HCT116 (cell line): ENCODE measurements around the gene PLPP2.

Experiments
- CEBPB ChIP-seq: IDR thresholded peaks from 2 replicates; pipeline ENCODE4 v1.6.1; 2012; ENCODE audit warnings: low read depth
- CTCF ChIP-seq, 3 experiments: fragments of 200-600 bp in 1 of 3; sonication (generic) in 1 of 3; IDR thresholded peaks in 2 of 3; conservative IDR thresholded peaks in 1 of 3; 2 replicates each; pipeline ENCODE4 v1.5.1; 2012 to 2017; ENCODE audit warnings: low read depth in 2 of 3, low read length in 2 of 3, antibody characterized with exemption in 1 of 3, borderline replicate concordance in 1 of 3, control low read depth in 1 of 3, mild to moderate bottlenecking in 1 of 3, mixed read lengths in 1 of 3, mixed run types in 1 of 3, moderate library complexity in 1 of 3; ENCODE audit not compliant: insufficient read depth in 1 of 3
- ELF1 ChIP-seq: IDR thresholded peaks from 2 replicates; pipeline ENCODE4 v1.6.1; 2012; ENCODE audit warnings: low read depth, borderline replicate concordance
- FOSL1 ChIP-seq: IDR thresholded peaks from 2 replicates; pipeline ENCODE4 v1.6.1; 2012; ENCODE audit warnings: low read depth
- MAX ChIP-seq: IDR thresholded peaks from 2 replicates; pipeline ENCODE4 v1.6.1; 2012
- POLR2A ChIP-seq: IDR thresholded peaks from 2 replicates; pipeline ENCODE4 v1.7.0; 2011; ENCODE audit warnings: borderline replicate concordance; ENCODE audit not compliant: insufficient read depth, insufficient read length; ENCODE audit errors: extremely low read depth
- POLR2AphosphoS5 ChIP-seq: IDR thresholded peaks from 2 replicates; pipeline ENCODE4 v1.6.1; 2011; ENCODE audit warnings: mild to moderate bottlenecking, low read depth, low read length, moderate library complexity
- YY1 ChIP-seq: IDR thresholded peaks from 2 replicates; pipeline ENCODE4 v1.6.1; 2011; ENCODE audit warnings: low read length, low read depth, moderate library complexity, mild to moderate bottlenecking; ENCODE audit not compliant: insufficient replicate concordance; ENCODE audit errors: extremely low read depth
- ZBTB33 ChIP-seq: IDR thresholded peaks from 2 replicates; pipeline ENCODE4 v1.6.1; 2011; ENCODE audit warnings: mild to moderate bottlenecking, low read length, moderate library complexity; ENCODE audit not compliant: insufficient replicate concordance; ENCODE audit errors: extremely low read depth
- ZFX ChIP-seq: fragments of 450-650 bp; IDR thresholded peaks from 2 replicates; pipeline ENCODE4 v1.6.1; 2017
- ZNF274 ChIP-seq: fragments of 200-500 bp; sonication (Bioruptor generic); IDR thresholded peaks from 2 replicates; pipeline ENCODE4 v1.6.1; 2014; ENCODE audit warnings: mild to moderate bottlenecking, low read depth, low read length, inconsistent platforms

- TF ChIP-seq POLR2A (no peak), ZBTB33 (no peak), ZFX (no peak), POLR2AphosphoS5 (no peak), CTCF (IDR thresholded peaks at IDR 0.05 in 2 of 3, conservative IDR thresholded peaks at IDR 0.05 in 1 of 3; ENCODE audit: borderline replicate concordance in 1 of 3, insufficient read depth in 1 of 3, low read depth in 2 of 3, low read length in 2 of 3) (no peak), CEBPB (no peak), YY1 (no peak), FOSL1 (no peak), ZNF274 (no peak), ELF1 (no peak), MAX (no peak)
These were observed 45.7 kb downstream of the PLPP2 start for GRCh38 chr19:245457-245856.
